H1 (cell line): ENCODE measurements around the gene ECT2L. TPM values are rescaled to one million over a fixed set of nuclear protein-coding genes. Genes with fewer than 3 reads are reported as not detected.

Experiments
- CTCF ChIA-PET: fragments of 300-600 bp; sonication (Branson Sonifier 250); formaldehyde crosslinking; loops from one replicate; lab custom pipeline; 2021; ENCODE audit not compliant: partially characterized antibody; lab: Charles Lee
- POLR2A ChIA-PET: fragments of 300-600 bp; sonication (Branson Sonifier 250); formaldehyde crosslinking; loops from one replicate; lab custom pipeline; 2021; ENCODE audit warnings: inconsistent platforms; ENCODE audit not compliant: partially characterized antibody; lab: Charles Lee
- DNase-seq, 2 experiments: peaks; one replicate each; pipeline versions ENCODE4 v3.0.0 to v3.0.0-alpha.2; 2010 to 2022; ENCODE audit warnings: low spot score in 2 of 2, low read depth in 1 of 2, mixed read lengths in 1 of 2
- FAIRE-seq: peaks from 2 replicates; lab custom pipeline; 2011; peaks lifted over from hg19 to GRCh38; lab: Jason Lieb, UNC
- H2AFZ ChIP-seq: 2 replicates; pipeline ENCODE4 v1.8.1; 2012; ENCODE audit warnings: low read length, inconsistent platforms
- H2AK5ac ChIP-seq: 2 replicates; pipeline ENCODE4 v1.6.1; 2013; ENCODE audit warnings: low read depth, low read length
- H2BK120ac ChIP-seq: replicated peaks from 2 replicates; pipeline ENCODE3; 2013; ENCODE audit warnings: low read depth, low read length, inconsistent platforms
- H2BK12ac ChIP-seq: 2 replicates; pipeline ENCODE4 v1.6.1; 2013; ENCODE audit warnings: low read depth, low read length
- H2BK15ac ChIP-seq: 2 replicates; pipeline ENCODE4 v1.6.1; 2013; ENCODE audit warnings: low read length
- H2BK20ac ChIP-seq: 2 replicates; pipeline ENCODE4 v1.6.1; 2013; ENCODE audit warnings: low read length
- H2BK5ac ChIP-seq: 2 replicates; pipeline ENCODE4 v1.6.1; 2013; ENCODE audit warnings: low read depth, low read length
- H3K14ac ChIP-seq: 2 replicates; pipeline ENCODE4 v1.6.1; 2013; ENCODE audit warnings: inconsistent platforms; ENCODE audit not compliant: insufficient read length
- H3K18ac ChIP-seq: 2 replicates; pipeline ENCODE4 v1.6.1; 2013; ENCODE audit warnings: low read length; ENCODE audit errors: extremely low read depth
- H3K23ac ChIP-seq: 2 replicates; pipeline ENCODE4 v1.6.1; 2013; ENCODE audit warnings: inconsistent platforms; ENCODE audit not compliant: insufficient read length
- H3K23me2 ChIP-seq: 2 replicates; pipeline ENCODE4 v1.6.1; 2013; ENCODE audit warnings: low read depth, low read length
- H3K27ac ChIP-seq: 2 replicates; pipeline ENCODE4 v1.6.1; 2011; ENCODE audit warnings: low read depth, low read length, inconsistent platforms
- H3K27me3 ChIP-seq, 4 experiments: replicated peaks in 1 of 4; 1 replicate in 1 of 4; 2 replicates in 3 of 4; pipeline versions ENCODE4 v1.6.1 to v1.8.1; 2011 to 2013; ENCODE audit warnings: low read length in 3 of 4, mild to moderate bottlenecking in 3 of 4, inconsistent platforms in 2 of 4, mixed read lengths in 2 of 4, moderate library complexity in 1 of 4; ENCODE audit not compliant: control insufficient read depth in 3 of 4, insufficient read depth in 3 of 4; ENCODE audit errors: extremely low read depth in 1 of 4
- H3K36me3 ChIP-seq, 4 experiments: 2 replicates each; pipeline versions ENCODE4 v1.6.1 to v1.8.1; 2011 to 2013; ENCODE audit warnings: mild to moderate bottlenecking in 4 of 4, low read length in 3 of 4, moderate library complexity in 2 of 4, control low read depth in 1 of 4, inconsistent platforms in 1 of 4; ENCODE audit not compliant: insufficient read depth in 4 of 4, control insufficient read depth in 2 of 4
- H3K4ac ChIP-seq: replicated peaks from 2 replicates; pipeline ENCODE3; 2013; ENCODE audit warnings: low read length, low read depth, mixed read lengths, inconsistent platforms; ENCODE audit not compliant: insufficient read length
- H3K4me1 ChIP-seq, 4 experiments: replicated peaks in 1 of 4; 1 replicate in 1 of 4; 2 replicates in 3 of 4; pipeline versions ENCODE4 v1.6.1 to v1.8.1; 2011 to 2013; ENCODE audit warnings: low read length in 3 of 4, inconsistent platforms in 2 of 4, mixed read lengths in 1 of 4; ENCODE audit not compliant: insufficient read depth in 4 of 4, control insufficient read depth in 3 of 4
- H3K4me2 ChIP-seq, 2 experiments: 2 replicates each; pipeline versions ENCODE4 v1.6.1 to v1.8.1; 2011 to 2013; ENCODE audit warnings: low read depth in 2 of 2, low read length in 2 of 2, control low read depth in 1 of 2, inconsistent platforms in 1 of 2, mild to moderate bottlenecking in 1 of 2; ENCODE audit not compliant: insufficient read depth in 1 of 2
- H3K4me3 ChIP-seq, 4 experiments: fragments of 200-600, 300-600 bp in 1 of 4; sonication (generic), shearing (Covaris generic), sonication (Bioruptor Twin) in 1 of 4; 2 replicates each; pipeline versions ENCODE4 v1.5.1 to v1.8.1; 2011 to 2016; ENCODE audit warnings: low read length in 4 of 4, low read depth in 3 of 4, control low read depth in 2 of 4, inconsistent platforms in 2 of 4, mild to moderate bottlenecking in 2 of 4, mixed read lengths in 1 of 4, moderate library complexity in 1 of 4; ENCODE audit not compliant: insufficient read depth in 2 of 4; ENCODE audit errors: extremely low read depth in 1 of 4
- H3K56ac ChIP-seq: replicated peaks from 2 replicates; pipeline ENCODE3; 2013; ENCODE audit warnings: low read depth, mild to moderate bottlenecking, mixed read lengths, low read length, inconsistent platforms; ENCODE audit not compliant: insufficient read length
- H3K79me1 ChIP-seq: 2 replicates; pipeline ENCODE4 v1.6.1; 2013; ENCODE audit warnings: low read depth, low read length, control low read depth
- H3K79me2 ChIP-seq, 2 experiments: 2 replicates each; pipeline versions ENCODE4 v1.6.1 to v1.8.1; 2012 to 2013; ENCODE audit warnings: low read length in 2 of 2, mild to moderate bottlenecking in 2 of 2, inconsistent platforms in 1 of 2; ENCODE audit not compliant: insufficient read depth in 2 of 2, control insufficient read depth in 1 of 2
- H3K9ac ChIP-seq, 4 experiments: replicated peaks in 1 of 4; 1 replicate in 1 of 4; 2 replicates in 3 of 4; pipeline versions ENCODE4 v1.6.1 to v1.8.1; 2011 to 2013; ENCODE audit warnings: low read depth in 3 of 4, low read length in 3 of 4, control low read depth in 2 of 4, mild to moderate bottlenecking in 2 of 4, moderate library complexity in 2 of 4, inconsistent platforms in 1 of 4; ENCODE audit errors: extremely low read depth in 1 of 4
- H3K9me3 ChIP-seq, 2 experiments: 2 replicates each; pipeline versions ENCODE4 v1.6.1 to v1.8.1; 2012 to 2013; ENCODE audit warnings: mild to moderate bottlenecking in 2 of 2, moderate library complexity in 2 of 2, control low read depth in 1 of 2, inconsistent platforms in 1 of 2, low read depth in 1 of 2, low read length in 1 of 2, mixed read lengths in 1 of 2; ENCODE audit not compliant: insufficient read depth in 2 of 2
- H4K20me1 ChIP-seq, 2 experiments: replicated peaks in 1 of 2; 2 replicates each; pipeline versions ENCODE3 to v1.8.1; 2011 to 2013; ENCODE audit warnings: inconsistent platforms in 2 of 2, low read length in 2 of 2, mild to moderate bottlenecking in 1 of 2; ENCODE audit not compliant: insufficient read depth in 2 of 2, control insufficient read depth in 1 of 2
- H4K5ac ChIP-seq: 2 replicates; pipeline ENCODE4 v1.6.1; 2013; ENCODE audit warnings: low read length, low read depth, mixed read lengths, inconsistent platforms; ENCODE audit not compliant: insufficient read length
- H4K8ac ChIP-seq: 2 replicates; pipeline ENCODE4 v1.8.0; 2013; ENCODE audit warnings: mild to moderate bottlenecking, moderate library complexity, low read length, inconsistent platforms; ENCODE audit not compliant: insufficient read depth; ENCODE audit errors: extremely low read depth
- H4K91ac ChIP-seq: replicated peaks from 2 replicates; pipeline ENCODE3; 2013; ENCODE audit warnings: low read length, mixed read lengths, inconsistent platforms; ENCODE audit not compliant: insufficient read length
- ASH2L ChIP-seq: fragments of 200-600, 300-600 bp; sonication (generic); IDR thresholded peaks from one replicate; pipeline ENCODE4 v1.7.1; 2017; ENCODE audit warnings: low read length
- BACH1 ChIP-seq: IDR thresholded peaks from 2 replicates; pipeline ENCODE4 v1.6.1; 2012; ENCODE audit warnings: low read length, improper control_type of control experiment
- BRCA1 ChIP-seq: IDR thresholded peaks from 2 replicates; pipeline ENCODE4 v1.6.1; 2012; ENCODE audit warnings: low read depth, low read length, improper control_type of control experiment
- CBX5 ChIP-seq: fragments of 300-800, 300-1000 bp; sonication (generic); IDR thresholded peaks from 2 replicates; pipeline ENCODE4 v1.7.1; 2016; ENCODE audit warnings: antibody characterized with exemption, low read length, low read depth
- CHD1 ChIP-seq: IDR thresholded peaks from 2 replicates; pipeline ENCODE4 v1.6.1; 2012; ENCODE audit warnings: low read depth, low read length, improper control_type of control experiment
- EGR1 ChIP-seq: IDR thresholded peaks from 2 replicates; pipeline ENCODE4 v1.6.1; 2011; ENCODE audit warnings: low read depth, low read length, borderline replicate concordance
- EZH2 ChIP-seq: fragments of 200-600 bp; sonication (generic); IDR thresholded peaks from 2 replicates; pipeline ENCODE4 v1.7.1; 2012; ENCODE audit warnings: low read depth, mild to moderate bottlenecking, moderate library complexity, low read length, inconsistent platforms; ENCODE audit not compliant: severe bottlenecking
- GABPA ChIP-seq: IDR thresholded peaks from 2 replicates; pipeline ENCODE4 v1.6.1; 2011; ENCODE audit warnings: mild to moderate bottlenecking, low read length, moderate library complexity, borderline replicate concordance; ENCODE audit not compliant: insufficient read depth
- HDAC6 ChIP-seq: IDR thresholded peaks from one replicate; pipeline ENCODE4 v1.7.1; 2012; ENCODE audit warnings: low read depth, mild to moderate bottlenecking, inconsistent platforms, low read length, moderate library complexity
- KDM4A ChIP-seq: IDR thresholded peaks from one replicate; pipeline ENCODE4 v1.7.1; 2012; ENCODE audit warnings: low read depth, mild to moderate bottlenecking, moderate library complexity, low read length, inconsistent platforms; ENCODE audit not compliant: severe bottlenecking
- MAFK ChIP-seq: IDR thresholded peaks from 2 replicates; pipeline ENCODE4 v1.6.1; 2012; ENCODE audit warnings: low read depth, mild to moderate bottlenecking, improper control_type of control experiment, low read length
- RBBP5 ChIP-seq: IDR thresholded peaks from 2 replicates; pipeline ENCODE4 v1.7.1; 2012; ENCODE audit warnings: low read depth, mild to moderate bottlenecking, inconsistent platforms, low read length, moderate library complexity, borderline replicate concordance
- RFX5 ChIP-seq: IDR thresholded peaks from 2 replicates; pipeline ENCODE4 v1.6.1; 2011; ENCODE audit warnings: low read depth, low read length, improper control_type of control experiment, borderline replicate concordance
- SP4 ChIP-seq: IDR thresholded peaks from 2 replicates; pipeline ENCODE4 v1.6.1; 2012; ENCODE audit warnings: low read length, inconsistent platforms
- TBP ChIP-seq: IDR thresholded peaks from 2 replicates; pipeline ENCODE4 v1.6.1; 2011; ENCODE audit warnings: low read depth, low read length, improper control_type of control experiment
- YY1 ChIP-seq: IDR thresholded peaks from 2 replicates; pipeline ENCODE4 v1.6.1; 2011; ENCODE audit warnings: low read depth, mild to moderate bottlenecking, low read length
- WGBS, 2 experiments: shearing (Covaris generic) in 1 of 2; methylation state at CpG; one replicate each; pipeline versions ENCODE4 v1.1.6 to v1.1.7; 2013 to 2015; ENCODE audit warnings: low lambda C conversion rate in 2 of 2, mixed read lengths in 2 of 2, inconsistent platforms in 1 of 2, low coverage in 1 of 2, missing lambda C conversion rate in 1 of 2; ENCODE audit not compliant: insufficient replicate concordance in 2 of 2, insufficient coverage in 1 of 2, insufficient read length in 1 of 2; ENCODE audit errors: extremely low coverage in 1 of 2, missing lambda C conversion rate in 1 of 2; 5-methylcytosine and 5-hydroxymethylcytosine counted together
- polyA plus RNA-seq, 7 experiments: library from polyadenylated mRNA; depleted of rRNA in 3 of 7; stranded (reverse) in 5 of 7; unstranded in 2 of 7; fragments of >200 nt in 5 of 7; fragments of 200-250 nt in 2 of 7; gene quantifications; 1 replicate in 5 of 7; 2 replicates in 1 of 7; 4 replicates in 1 of 7; pipeline versions ENCODE4 v1.2.1 to v1.2.3, GENCODE V29; 2011 to 2013; ENCODE audit warnings: missing spikeins in 2 of 7, mixed read lengths in 2 of 7
- total RNA-seq: library from RNA; stranded (reverse); fragmentation: NEBNext Ultra II Directional; extraction: Animal tissue kit (Norgen Biotek cat#: 25700); gene quantifications from 2 replicates; pipeline ENCODE4 v1.2.1, GENCODE V29; 2021

Gene ECT2L
- total and polyA plus RNA-seq, 2 of the 8 experiments (the other 6 are each of a cell fraction or from before 2014, with no cell fraction given), result not detected

- Histone ChIP-seq H2BK5ac (no peak overlapping the region), H3K4me3 (no peak overlapping the region), H3K23ac (no peak overlapping the region), H4K20me1 (no peaks in the 10 kb centered on the region), H2BK120ac (no peak overlapping the region), H3K27ac (no peak overlapping the region), H2BK12ac (no peak overlapping the region), H3K27me3 (peaks cover 0 to 1% (median 0%) of the 10 kb centered on the region in 4 experiments; a peak in 1 of 7 replicates), H3K23me2 (no peaks in the 10 kb centered on the region; the same call in 1 of the 2 replicates), H3K79me1 (no peaks in the 10 kb centered on the region), H3K4me1 (no peaks in the 10 kb centered on the region), H3K9ac (no peak overlapping the region), H2AK5ac (no peak overlapping the region), H2BK15ac (no peak overlapping the region), H4K5ac (no peak overlapping the region), H4K8ac (no peak overlapping the region), H3K9me3 (no peaks in the 10 kb centered on the region), H2BK20ac (no peak overlapping the region), H4K91ac (no peak overlapping the region), H3K36me3 (no peaks in the 10 kb centered on the region), H3K4ac (no peak overlapping the region), H3K4me2 (no peak overlapping the region), H3K18ac (no peak overlapping the region), H3K79me2 (no peaks in the 10 kb centered on the region), H2AFZ (no peak overlapping the region), H3K56ac (no peak overlapping the region), H3K14ac (no peak overlapping the region)
- WGBS, 2 experiments, result 87 to 100% methylated on average over 1 to 4 of the region's 4 CpGs
- POLR2A ChIA-PET, result no interaction called here
- CTCF ChIA-PET, result interaction anchor here (0.7 kb wide), 1 partner anchor 12 kb away, joined by 3 read pairs; no protein-coding TSS in a partner anchor
- no peak for FAIRE-seq
- no peak for DNase-seq
- TF ChIP-seq CBX5 (no peak), KDM4A (no peak), TBP (no peak), GABPA (no peak), MAFK (no peak), EZH2 (no peak), SP4 (no peak), HDAC6 (no peak), YY1 (no peak), RFX5 (no peak), BRCA1 (no peak), BACH1 (no peak), RBBP5 (no peak), EGR1 (no peak), CHD1 (no peak), ASH2L (no peak)
Measured at GRCh38 chr6:138803861-138804260, 8.0 kb downstream of the ECT2L start.
